A673 (cell line): ENCODE results near the gene AGO3. TPM values are rescaled to one million over a fixed set of nuclear protein-coding genes. Genes with fewer than 3 reads are reported as not detected.

Experiments
- BruUV-seq: library from RNA; stranded (reverse); fragments of 400-500 nt; replicated peaks from 2 replicates; lab custom pipeline; 2021; lab: Mats Ljungman, UMichigan
- CTCF ChIA-PET: fragments of 300-600 bp; sonication (Branson Sonifier 250); formaldehyde crosslinking; loops from one replicate; lab custom pipeline; 2022; ENCODE audit warnings: antibody characterized with exemption; lab: Charles Lee
- POLR2A ChIA-PET: fragments of 300-600 bp; sonication (Branson Sonifier 250); formaldehyde crosslinking; loops from one replicate; lab custom pipeline; 2022; ENCODE audit warnings: antibody characterized with exemption; ENCODE audit not compliant: low non-redundant PET; lab: Charles Lee
- DNase-seq: peaks from one replicate; pipeline ENCODE4 v3.0.0-alpha.2; 2015; ENCODE audit warnings: low spot score
- H3K27ac ChIP-seq: fragments of 200-600 bp; sonication (generic); 2 replicates; pipeline ENCODE4 v1.5.1; 2016; ENCODE audit warnings: mixed run types, low read depth, mild to moderate bottlenecking, mixed read lengths, antibody characterized with exemption, low read length; ENCODE audit not compliant: poor library complexity, severe bottlenecking
- H3K27me3 ChIP-seq: fragments of 200-600 bp; sonication (generic); replicated peaks from 2 replicates; pipeline ENCODE4 v1.6.1; 2017; ENCODE audit warnings: mixed run types, low read depth, mild to moderate bottlenecking, mixed read lengths, antibody characterized with exemption, low read length; ENCODE audit not compliant: insufficient read depth, poor library complexity
- H3K36me3 ChIP-seq: fragments of 200-600 bp; sonication (generic); 2 replicates; pipeline ENCODE4 v1.6.1; 2016; ENCODE audit warnings: mixed run types, mild to moderate bottlenecking, mixed read lengths, antibody characterized with exemption, low read length; ENCODE audit not compliant: insufficient read depth, poor library complexity, severe bottlenecking
- H3K4me1 ChIP-seq: fragments of 200-600 bp; sonication (generic); 2 replicates; pipeline ENCODE4 v1.6.1; 2017; ENCODE audit warnings: mixed run types, mild to moderate bottlenecking, mixed read lengths, antibody characterized with exemption, low read length; ENCODE audit not compliant: insufficient read depth, poor library complexity, severe bottlenecking
- H3K4me3 ChIP-seq: fragments of 200-600 bp; sonication (generic); 2 replicates; pipeline ENCODE4 v1.5.1; 2016; ENCODE audit warnings: low read depth, mixed run types, mild to moderate bottlenecking, mixed read lengths, low read length; ENCODE audit not compliant: poor library complexity, severe bottlenecking
- H3K9me3 ChIP-seq: fragments of 200-600 bp; sonication (generic); 2 replicates; pipeline ENCODE4 v1.6.1; 2016; ENCODE audit warnings: mixed run types, low read depth, mild to moderate bottlenecking, mixed read lengths, antibody characterized with exemption, low read length; ENCODE audit not compliant: poor library complexity, severe bottlenecking
- EZH2 ChIP-seq: fragments of 200-600 bp; sonication (generic); IDR thresholded peaks from 2 replicates; pipeline ENCODE4 v1.6.1; 2017; ENCODE audit warnings: borderline replicate concordance, low read depth, mild to moderate bottlenecking, mixed read lengths, antibody characterized with exemption, low read length; ENCODE audit not compliant: poor library complexity, severe bottlenecking
- intact Hi-C: fragments of 100-400 bp; cut with micrococcal nuclease; formaldehyde crosslinking; loops from one replicate; pipeline ENCODE4 v1.10.0; 2022; ENCODE audit not compliant: unreplicated experiment
- total RNA-seq: library from RNA; stranded (reverse); gene quantifications from 2 replicates; pipeline ENCODE4 v1.2.3, GENCODE V29; 2021
- TF ChIP-seq, protein P1 (sequence below): fragments of 300-800, 200-600 bp; sonication (generic); conservative IDR thresholded peaks from 2 replicates; pipeline ENCODE4 v1.5.1; 2017; ENCODE audit warnings: low read depth, mild to moderate bottlenecking, antibody characterized with exemption, low read length, moderate library complexity, mixed read lengths

Gene AGO3
- total RNA-seq, 1 experiment from 2014 or later, result 44.2 TPM

DNA sequence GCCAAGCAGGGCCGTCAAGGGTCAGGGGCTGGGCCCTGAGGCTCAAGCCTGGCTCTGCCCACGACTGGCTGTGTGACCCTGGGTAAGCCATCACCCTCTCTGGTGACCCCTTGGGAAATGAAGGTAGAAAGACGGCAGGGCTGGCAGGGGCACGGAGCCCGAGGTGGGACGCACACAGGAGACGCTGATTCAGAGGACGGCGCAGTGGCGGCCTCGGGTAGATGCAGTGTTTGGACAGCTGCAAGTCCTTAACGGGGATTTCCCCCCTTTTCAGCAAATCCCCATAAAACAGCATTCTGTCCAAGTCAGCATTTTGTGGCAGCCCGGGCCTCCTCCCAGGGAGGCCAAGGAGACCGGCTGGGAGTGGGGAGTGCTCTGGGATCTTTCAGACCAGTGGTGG, 177.4 kb downstream of the AGO3 start:
- intact Hi-C loops, result no loop called here
- Histone ChIP-seq H3K27ac (peak overlapping the region; percentile 30), H3K4me3 (no peak overlapping the region), H3K36me3 (no peaks in the 10 kb centered on the region), H3K9me3 (no peaks in the 10 kb centered on the region), H3K27me3 (no peaks in the 10 kb centered on the region), H3K4me1 (no peaks in the 10 kb centered on the region)
- no TSS peak for BruUV-seq
- CTCF ChIA-PET, result no interaction called here
- DNase-seq, result no peak
- TF ChIP-seq, protein P1, sequence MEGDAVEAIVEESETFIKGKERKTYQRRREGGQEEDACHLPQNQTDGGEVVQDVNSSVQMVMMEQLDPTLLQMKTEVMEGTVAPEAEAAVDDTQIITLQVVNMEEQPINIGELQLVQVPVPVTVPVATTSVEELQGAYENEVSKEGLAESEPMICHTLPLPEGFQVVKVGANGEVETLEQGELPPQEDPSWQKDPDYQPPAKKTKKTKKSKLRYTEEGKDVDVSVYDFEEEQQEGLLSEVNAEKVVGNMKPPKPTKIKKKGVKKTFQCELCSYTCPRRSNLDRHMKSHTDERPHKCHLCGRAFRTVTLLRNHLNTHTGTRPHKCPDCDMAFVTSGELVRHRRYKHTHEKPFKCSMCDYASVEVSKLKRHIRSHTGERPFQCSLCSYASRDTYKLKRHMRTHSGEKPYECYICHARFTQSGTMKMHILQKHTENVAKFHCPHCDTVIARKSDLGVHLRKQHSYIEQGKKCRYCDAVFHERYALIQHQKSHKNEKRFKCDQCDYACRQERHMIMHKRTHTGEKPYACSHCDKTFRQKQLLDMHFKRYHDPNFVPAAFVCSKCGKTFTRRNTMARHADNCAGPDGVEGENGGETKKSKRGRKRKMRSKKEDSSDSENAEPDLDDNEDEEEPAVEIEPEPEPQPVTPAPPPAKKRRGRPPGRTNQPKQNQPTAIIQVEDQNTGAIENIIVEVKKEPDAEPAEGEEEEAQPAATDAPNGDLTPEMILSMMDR, result no peak
- no peak for TF ChIP-seq EZH2
- POLR2A ChIA-PET, result no interaction called here

GRCh38 chr1:36109041-36109679, 178.3 kb downstream of the AGO3 start:
- DNase-seq, result no peak
- no peaks in the 10 kb centered on the region for H3K9me3 ChIP-seq
- TF ChIP-seq, protein P1, result no peak
- TF ChIP-seq EZH2, result no peak
- ChIA-PET CTCF (interaction anchor here (0.6 kb wide), 1 partner anchor 40 kb away, joined by 3 read pairs; no protein-coding TSS in a partner anchor), POLR2A (no interaction called here)
- H3K27ac ChIP-seq, result no peak overlapping the region
- no peak overlapping the region for H3K4me3 ChIP-seq
- intact Hi-C loops, result no loop called here
- no peaks in the 10 kb centered on the region for H3K36me3 ChIP-seq
- no peaks in the 10 kb centered on the region for H3K4me1 ChIP-seq
- BruUV-seq, result no TSS peak
- no peaks in the 10 kb centered on the region for H3K27me3 ChIP-seq

- H3K4me3 ChIP-seq, result no peak overlapping the region
- no peaks in the 10 kb centered on the region for H3K36me3 ChIP-seq
- H3K9me3 ChIP-seq, result no peaks in the 10 kb centered on the region
- H3K27me3 ChIP-seq, result no peaks in the 10 kb centered on the region
- TF ChIP-seq EZH2, result no peak
- TF ChIP-seq, protein P1, result no peak
- ChIA-PET POLR2A (no interaction called here), CTCF (interaction anchor here (0.6 kb wide), 1 partner anchor 14 kb away, joined by 3 read pairs; no protein-coding TSS in a partner anchor)
- H3K4me1 ChIP-seq, result no peaks in the 10 kb centered on the region
- intact Hi-C loops, result no loop called here
- BruUV-seq, result no TSS peak
- DNase-seq, result no peak
- H3K27ac ChIP-seq, result no peak overlapping the region
These were observed 180.2 kb downstream of the AGO3 start for GRCh38 chr1:36111151-36111550.
